LHCN-M2 (cell line): ENCODE results near the gene FAM237A. TPM values are rescaled to one million over a fixed set of nuclear protein-coding genes. Genes with fewer than 3 reads are reported as not detected.

Experiments used
- DNase-seq: peaks from one replicate; pipeline ENCODE4 v3.0.0-alpha.2; 2012; ENCODE audit warnings: low read depth
- total RNA-seq: library from RNA; depleted of rRNA; stranded (reverse); fragments of >200 nt; gene quantifications from 2 replicates; pipeline ENCODE4 v1.2.3, GENCODE V29; 2014; rRNA removed

Gene FAM237A
- total RNA-seq, 1 experiment from 2014 or later, result not detected

DNA sequence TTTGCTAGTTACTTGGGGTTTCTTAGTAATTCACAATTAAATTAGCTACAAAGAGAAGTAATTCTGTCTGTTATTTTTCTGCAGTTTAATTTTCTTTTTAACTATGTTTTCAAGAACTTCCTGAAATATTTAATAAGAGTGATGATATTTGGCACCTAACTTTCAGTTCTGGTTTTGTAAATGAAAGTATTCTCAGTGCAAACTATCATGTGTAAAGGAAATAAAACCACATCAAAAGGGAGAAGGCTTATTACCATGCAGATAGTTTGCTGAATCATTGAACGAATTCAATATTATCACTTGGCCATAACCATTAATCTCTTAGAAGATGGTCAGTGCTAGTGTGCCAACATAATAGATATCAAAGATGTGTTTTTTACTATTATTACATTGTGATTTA is 46.7 kb downstream of the FAM237A start:
- DNase-seq, result no peak

DNA sequence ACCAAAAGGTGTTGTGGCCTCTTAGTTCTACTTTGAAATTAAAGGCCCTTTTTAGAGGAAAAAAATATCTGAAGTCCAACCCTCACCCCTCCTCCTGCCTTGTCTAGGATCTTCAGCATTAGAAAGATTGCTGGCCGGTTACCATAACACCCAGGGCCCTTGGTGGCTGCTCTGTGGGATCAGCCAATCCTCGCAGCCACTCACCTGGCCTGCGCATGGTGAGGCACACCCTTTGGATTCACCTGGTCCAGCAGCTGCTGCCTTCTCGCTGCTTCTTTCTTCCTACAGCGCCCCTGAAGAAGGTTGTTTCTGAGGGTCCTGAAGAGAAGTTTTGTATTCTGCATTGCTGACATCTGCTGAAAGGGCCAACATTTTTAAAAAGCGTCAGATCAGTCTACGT is 50.7 kb downstream of the FAM237A start:
- no peak for DNase-seq

DNA sequence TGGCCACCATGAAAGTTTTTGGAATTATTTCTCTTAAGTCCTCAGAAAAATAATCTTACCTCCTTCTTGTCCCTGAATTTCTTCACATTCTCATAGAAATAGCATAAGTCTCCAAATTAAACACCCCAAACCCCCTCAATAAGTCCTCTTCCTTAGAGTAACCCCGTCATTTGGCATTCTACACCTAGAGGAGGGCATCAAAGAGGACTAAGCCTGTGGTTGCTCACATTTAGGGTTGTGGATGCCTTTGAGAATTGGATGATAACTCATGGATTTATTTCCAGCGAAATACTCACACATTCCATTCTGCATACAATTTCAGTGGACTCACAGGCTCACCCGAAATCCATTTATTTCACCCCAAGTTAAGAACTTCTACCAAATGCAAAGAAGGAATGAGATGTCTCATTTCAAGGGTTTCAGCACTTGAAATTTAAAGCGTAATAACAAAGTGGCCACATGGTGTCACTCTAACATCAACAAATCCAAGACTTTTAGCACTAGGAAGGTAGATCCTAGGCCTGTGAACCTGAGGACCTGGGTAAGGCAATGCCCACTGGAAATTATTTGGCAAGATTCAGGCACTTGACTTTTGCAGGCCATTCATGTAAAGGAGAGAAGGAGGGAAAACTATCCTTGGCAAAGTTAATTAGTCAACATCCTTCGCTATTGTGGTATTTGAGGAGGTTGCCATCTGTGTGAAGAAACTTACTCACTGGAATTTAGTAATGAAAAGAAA is 51.3 kb downstream of the FAM237A start:
- peak; percentile 51 for DNase-seq

DNA sequence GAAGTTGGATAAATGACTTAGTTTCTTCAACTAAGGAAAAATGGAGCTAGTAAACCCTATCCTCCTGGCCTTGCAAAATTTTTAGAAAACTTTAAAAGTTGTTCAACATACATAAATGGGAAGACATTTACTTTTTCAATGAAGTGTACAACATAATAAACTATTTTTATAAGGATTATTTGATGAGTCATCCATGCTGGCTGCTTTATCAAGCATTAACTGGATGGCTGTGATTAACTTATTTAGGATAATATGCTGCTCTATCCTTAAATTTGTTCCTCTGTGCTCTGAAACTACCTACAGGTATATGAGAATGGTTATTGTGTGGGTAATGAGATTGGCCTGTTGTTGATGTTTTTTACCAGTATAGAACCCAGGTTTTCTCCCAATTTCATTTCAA is 54.6 kb downstream of the FAM237A start:
- no peak for DNase-seq

DNA sequence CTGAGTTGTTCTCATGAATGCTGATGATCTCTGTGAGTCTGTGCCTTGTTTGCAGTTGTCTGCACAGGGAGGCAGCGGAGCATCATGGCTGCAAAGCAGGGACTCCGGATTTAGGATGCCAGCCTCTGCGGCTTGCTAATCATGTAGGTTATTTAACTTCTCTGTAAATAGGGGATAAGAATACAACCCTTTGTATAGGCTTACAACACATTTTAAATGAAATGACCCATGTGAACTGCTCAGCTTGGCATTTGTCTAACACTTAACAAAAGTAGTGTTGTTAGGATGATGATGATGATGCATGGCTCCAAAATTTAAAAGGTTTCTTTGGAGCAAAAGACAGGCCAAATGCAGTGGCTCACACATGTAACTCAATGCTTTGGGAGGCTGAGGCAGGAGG is 56.5 kb downstream of the FAM237A start:
- no peak for DNase-seq

Other genes starting within 250 kb of the FAM237A start
- gene ADAM23, start 199.0 kb upstream of the FAM237A start, total RNA-seq, result 3.1 and 6.8 TPM in 2 replicates
- not detected in 2 replicates for gene DYTN, start 75.9 kb downstream of the FAM237A start, total RNA-seq
- gene MDH1B, start 122.8 kb downstream of the FAM237A start, total RNA-seq, result 0.86 and 2.5 TPM in 2 replicates
- 45.6 and 52.5 TPM in 2 replicates for gene FASTKD2, start 123.1 kb downstream of the FAM237A start, total RNA-seq